ENCODE data around the gene OSTM1. TPM values are rescaled to one million over a fixed set of nuclear protein-coding genes. Genes with fewer than 3 reads are reported as not detected.

The OSTM1 gene
- total RNA-seq, 1 experiment from 2014 or later, result 20.9 TPM

DNA sequence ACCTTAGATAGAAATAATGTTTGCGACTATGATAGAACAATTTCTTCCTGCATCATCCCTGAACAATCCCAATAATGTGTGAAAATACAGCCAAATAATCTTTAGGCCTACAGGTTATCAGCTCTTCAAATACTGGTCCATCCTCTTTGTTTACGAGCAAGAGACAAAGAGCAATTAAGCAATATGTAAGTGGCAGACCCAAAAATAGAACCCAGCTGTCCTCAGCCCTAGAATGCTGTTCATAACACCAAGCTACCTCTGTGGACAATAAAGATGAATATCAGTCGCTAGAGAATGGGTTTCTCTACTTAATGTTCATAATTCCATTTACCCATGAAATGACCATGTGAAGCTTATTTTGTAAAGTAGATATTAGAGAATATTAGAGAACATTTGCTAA, 28.4 kb upstream of the OSTM1 start:
- H3K23ac ChIP-seq (ENCODE audit: insufficient read length, low read depth, low read length), result no peak overlapping the region
- H2AFZ ChIP-seq (ENCODE audit: low read length), result no peak overlapping the region
- DNase-seq, result no peak
- no peak overlapping the region for H2BK5ac ChIP-seq (ENCODE audit: insufficient read length, low read length)
- no peak overlapping the region for H3K9ac ChIP-seq (ENCODE audit: extremely low read depth, insufficient read length, low read length)
- H3K79me1 ChIP-seq (ENCODE audit: insufficient read depth, low read depth, low read length, poor library complexity, severe bottlenecking), result no peaks in the 10 kb centered on the region
- no peaks in the 10 kb centered on the region for H3K27me3 ChIP-seq (ENCODE audit: insufficient read depth, low read length)
- no peak overlapping the region for H2AK5ac ChIP-seq (ENCODE audit: insufficient read length, low read length)
- H3T11ph ChIP-seq (ENCODE audit: low read length), result no peak overlapping the region
- Mint-ChIP-seq H3K4me1 (peaks cover 17% of the 10 kb centered on the region in 2 experiments), H3K9me3 (no peaks in the 10 kb centered on the region; a peak in 1 of 5 replicates), H3K36me3 (ENCODE audit: insufficient read depth in 1 of 3, low read depth in 3 of 3) (no peaks in the 10 kb centered on the region), H3K4me3 (no peak overlapping the region), H3K27ac (no peak overlapping the region), H3K27me3 (ENCODE audit: low read depth) (no peaks in the 10 kb centered on the region)
- H4K5ac ChIP-seq (ENCODE audit: insufficient read length, low read depth, low read length), result no peak overlapping the region
- H3K9me3 ChIP-seq (ENCODE audit: control insufficient read depth, low read depth, low read length), result no peaks in the 10 kb centered on the region
- no peak overlapping the region for H3K27ac ChIP-seq (ENCODE audit: insufficient read length, low read depth, low read length)
- no peak overlapping the region for H3K4me2 ChIP-seq (ENCODE audit: insufficient read depth, insufficient read length, low read length)
- no peak overlapping the region for H2BK20ac ChIP-seq (ENCODE audit: low read depth, low read length, poor library complexity, severe bottlenecking)
- no peak overlapping the region for H3K4ac ChIP-seq (ENCODE audit: low read depth, low read length)
- H4K91ac ChIP-seq (ENCODE audit: insufficient read length, low read depth, low read length), result no peak overlapping the region
- H3K79me2 ChIP-seq (ENCODE audit: insufficient read depth, low read length), result no peaks in the 10 kb centered on the region
- no peak overlapping the region for H3K18ac ChIP-seq (ENCODE audit: insufficient read length, low read depth, low read length)
- no peak overlapping the region for H2BK12ac ChIP-seq (ENCODE audit: insufficient read length, low read depth, low read length)
- no peaks in the 10 kb centered on the region for H4K20me1 ChIP-seq (ENCODE audit: control insufficient read depth, insufficient read depth, insufficient read length)
- H3K4me1 ChIP-seq (ENCODE audit: insufficient read depth, low read length), result peaks cover 6% of the 10 kb centered on the region
- H3K14ac ChIP-seq (ENCODE audit: insufficient read depth, low read length), result no peak overlapping the region
- no peak overlapping the region for H3K56ac ChIP-seq (ENCODE audit: insufficient read length, low read depth, low read length)
- TF ChIP-seq, protein P1, sequence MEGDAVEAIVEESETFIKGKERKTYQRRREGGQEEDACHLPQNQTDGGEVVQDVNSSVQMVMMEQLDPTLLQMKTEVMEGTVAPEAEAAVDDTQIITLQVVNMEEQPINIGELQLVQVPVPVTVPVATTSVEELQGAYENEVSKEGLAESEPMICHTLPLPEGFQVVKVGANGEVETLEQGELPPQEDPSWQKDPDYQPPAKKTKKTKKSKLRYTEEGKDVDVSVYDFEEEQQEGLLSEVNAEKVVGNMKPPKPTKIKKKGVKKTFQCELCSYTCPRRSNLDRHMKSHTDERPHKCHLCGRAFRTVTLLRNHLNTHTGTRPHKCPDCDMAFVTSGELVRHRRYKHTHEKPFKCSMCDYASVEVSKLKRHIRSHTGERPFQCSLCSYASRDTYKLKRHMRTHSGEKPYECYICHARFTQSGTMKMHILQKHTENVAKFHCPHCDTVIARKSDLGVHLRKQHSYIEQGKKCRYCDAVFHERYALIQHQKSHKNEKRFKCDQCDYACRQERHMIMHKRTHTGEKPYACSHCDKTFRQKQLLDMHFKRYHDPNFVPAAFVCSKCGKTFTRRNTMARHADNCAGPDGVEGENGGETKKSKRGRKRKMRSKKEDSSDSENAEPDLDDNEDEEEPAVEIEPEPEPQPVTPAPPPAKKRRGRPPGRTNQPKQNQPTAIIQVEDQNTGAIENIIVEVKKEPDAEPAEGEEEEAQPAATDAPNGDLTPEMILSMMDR (conservative IDR thresholded peaks at IDR 0.05), result no peak
- H3K23me2 ChIP-seq (ENCODE audit: insufficient read length, low read depth, low read length, poor library complexity, severe bottlenecking), result no peaks in the 10 kb centered on the region
- no CpG with 5 or more reads among the region's 3 CpGs for WGBS (ENCODE audit: extremely low coverage, insufficient read length, low lambda C conversion rate)
- no peak overlapping the region for H2BK15ac ChIP-seq (ENCODE audit: low read depth, low read length)
- H4K8ac ChIP-seq (replicated peaks; ENCODE audit: insufficient read length, low read depth, low read length), result no peak overlapping the region
- H2BK120ac ChIP-seq (ENCODE audit: low read depth, low read length, poor library complexity, severe bottlenecking), result no peak overlapping the region

Measured in H9 (cell line).